H1 (cell line): ENCODE results near the gene KLRC2. TPM values are rescaled to one million over a fixed set of nuclear protein-coding genes. Genes with fewer than 3 reads are reported as not detected.
"Not testable (repeated sequence)": the region's sequence is repeated elsewhere in the genome, so short reads cannot be mapped to it uniquely, and the experiment has no call there.

Experiments
- CTCF ChIA-PET: fragments of 300-600 bp; sonication (Branson Sonifier 250); formaldehyde crosslinking; loops from one replicate; lab custom pipeline; 2021; ENCODE audit not compliant: partially characterized antibody; lab: Charles Lee
- POLR2A ChIA-PET: fragments of 300-600 bp; sonication (Branson Sonifier 250); formaldehyde crosslinking; loops from one replicate; lab custom pipeline; 2021; ENCODE audit warnings: inconsistent platforms; ENCODE audit not compliant: partially characterized antibody; lab: Charles Lee
- DNase-seq, 2 experiments: peaks; one replicate each; pipeline versions ENCODE4 v3.0.0 to v3.0.0-alpha.2; 2010 to 2022; ENCODE audit warnings: low spot score in 2 of 2, low read depth in 1 of 2, mixed read lengths in 1 of 2
- FAIRE-seq: peaks from 2 replicates; lab custom pipeline; 2011; peaks lifted over from hg19 to GRCh38; lab: Jason Lieb, UNC
- H2AFZ ChIP-seq: 2 replicates; pipeline ENCODE4 v1.8.1; 2012; ENCODE audit warnings: low read length, inconsistent platforms
- H2AK5ac ChIP-seq: 2 replicates; pipeline ENCODE4 v1.6.1; 2013; ENCODE audit warnings: low read depth, low read length
- H2BK120ac ChIP-seq: replicated peaks from 2 replicates; pipeline ENCODE3; 2013; ENCODE audit warnings: low read depth, low read length, inconsistent platforms
- H2BK12ac ChIP-seq: 2 replicates; pipeline ENCODE4 v1.6.1; 2013; ENCODE audit warnings: low read depth, low read length
- H2BK15ac ChIP-seq: 2 replicates; pipeline ENCODE4 v1.6.1; 2013; ENCODE audit warnings: low read length
- H2BK20ac ChIP-seq: 2 replicates; pipeline ENCODE4 v1.6.1; 2013; ENCODE audit warnings: low read length
- H2BK5ac ChIP-seq: 2 replicates; pipeline ENCODE4 v1.6.1; 2013; ENCODE audit warnings: low read depth, low read length
- H3K14ac ChIP-seq: 2 replicates; pipeline ENCODE4 v1.6.1; 2013; ENCODE audit warnings: inconsistent platforms; ENCODE audit not compliant: insufficient read length
- H3K18ac ChIP-seq: 2 replicates; pipeline ENCODE4 v1.6.1; 2013; ENCODE audit warnings: low read length; ENCODE audit errors: extremely low read depth
- H3K23ac ChIP-seq: 2 replicates; pipeline ENCODE4 v1.6.1; 2013; ENCODE audit warnings: inconsistent platforms; ENCODE audit not compliant: insufficient read length
- H3K23me2 ChIP-seq: 2 replicates; pipeline ENCODE4 v1.6.1; 2013; ENCODE audit warnings: low read depth, low read length
- H3K27ac ChIP-seq: 2 replicates; pipeline ENCODE4 v1.6.1; 2011; ENCODE audit warnings: low read depth, low read length, inconsistent platforms
- H3K27me3 ChIP-seq, 4 experiments: replicated peaks in 1 of 4; 1 replicate in 1 of 4; 2 replicates in 3 of 4; pipeline versions ENCODE4 v1.6.1 to v1.8.1; 2011 to 2013; ENCODE audit warnings: low read length in 3 of 4, mild to moderate bottlenecking in 3 of 4, inconsistent platforms in 2 of 4, mixed read lengths in 2 of 4, moderate library complexity in 1 of 4; ENCODE audit not compliant: control insufficient read depth in 3 of 4, insufficient read depth in 3 of 4; ENCODE audit errors: extremely low read depth in 1 of 4
- H3K36me3 ChIP-seq, 4 experiments: 2 replicates each; pipeline versions ENCODE4 v1.6.1 to v1.8.1; 2011 to 2013; ENCODE audit warnings: mild to moderate bottlenecking in 4 of 4, low read length in 3 of 4, moderate library complexity in 2 of 4, control low read depth in 1 of 4, inconsistent platforms in 1 of 4; ENCODE audit not compliant: insufficient read depth in 4 of 4, control insufficient read depth in 2 of 4
- H3K4ac ChIP-seq: replicated peaks from 2 replicates; pipeline ENCODE3; 2013; ENCODE audit warnings: low read length, low read depth, mixed read lengths, inconsistent platforms; ENCODE audit not compliant: insufficient read length
- H3K4me1 ChIP-seq, 4 experiments: replicated peaks in 1 of 4; 1 replicate in 1 of 4; 2 replicates in 3 of 4; pipeline versions ENCODE4 v1.6.1 to v1.8.1; 2011 to 2013; ENCODE audit warnings: low read length in 3 of 4, inconsistent platforms in 2 of 4, mixed read lengths in 1 of 4; ENCODE audit not compliant: insufficient read depth in 4 of 4, control insufficient read depth in 3 of 4
- H3K4me2 ChIP-seq, 2 experiments: 2 replicates each; pipeline versions ENCODE4 v1.6.1 to v1.8.1; 2011 to 2013; ENCODE audit warnings: low read depth in 2 of 2, low read length in 2 of 2, control low read depth in 1 of 2, inconsistent platforms in 1 of 2, mild to moderate bottlenecking in 1 of 2; ENCODE audit not compliant: insufficient read depth in 1 of 2
- H3K4me3 ChIP-seq, 4 experiments: fragments of 200-600, 300-600 bp in 1 of 4; sonication (generic), shearing (Covaris generic), sonication (Bioruptor Twin) in 1 of 4; 2 replicates each; pipeline versions ENCODE4 v1.5.1 to v1.8.1; 2011 to 2016; ENCODE audit warnings: low read length in 4 of 4, low read depth in 3 of 4, control low read depth in 2 of 4, inconsistent platforms in 2 of 4, mild to moderate bottlenecking in 2 of 4, mixed read lengths in 1 of 4, moderate library complexity in 1 of 4; ENCODE audit not compliant: insufficient read depth in 2 of 4; ENCODE audit errors: extremely low read depth in 1 of 4
- H3K56ac ChIP-seq: replicated peaks from 2 replicates; pipeline ENCODE3; 2013; ENCODE audit warnings: low read depth, mild to moderate bottlenecking, mixed read lengths, low read length, inconsistent platforms; ENCODE audit not compliant: insufficient read length
- H3K79me1 ChIP-seq: 2 replicates; pipeline ENCODE4 v1.6.1; 2013; ENCODE audit warnings: low read depth, low read length, control low read depth
- H3K79me2 ChIP-seq, 2 experiments: 2 replicates each; pipeline versions ENCODE4 v1.6.1 to v1.8.1; 2012 to 2013; ENCODE audit warnings: low read length in 2 of 2, mild to moderate bottlenecking in 2 of 2, inconsistent platforms in 1 of 2; ENCODE audit not compliant: insufficient read depth in 2 of 2, control insufficient read depth in 1 of 2
- H3K9ac ChIP-seq, 4 experiments: replicated peaks in 1 of 4; 1 replicate in 1 of 4; 2 replicates in 3 of 4; pipeline versions ENCODE4 v1.6.1 to v1.8.1; 2011 to 2013; ENCODE audit warnings: low read depth in 3 of 4, low read length in 3 of 4, control low read depth in 2 of 4, mild to moderate bottlenecking in 2 of 4, moderate library complexity in 2 of 4, inconsistent platforms in 1 of 4; ENCODE audit errors: extremely low read depth in 1 of 4
- H3K9me3 ChIP-seq, 2 experiments: 2 replicates each; pipeline versions ENCODE4 v1.6.1 to v1.8.1; 2012 to 2013; ENCODE audit warnings: mild to moderate bottlenecking in 2 of 2, moderate library complexity in 2 of 2, control low read depth in 1 of 2, inconsistent platforms in 1 of 2, low read depth in 1 of 2, low read length in 1 of 2, mixed read lengths in 1 of 2; ENCODE audit not compliant: insufficient read depth in 2 of 2
- H4K20me1 ChIP-seq, 2 experiments: replicated peaks in 1 of 2; 2 replicates each; pipeline versions ENCODE3 to v1.8.1; 2011 to 2013; ENCODE audit warnings: inconsistent platforms in 2 of 2, low read length in 2 of 2, mild to moderate bottlenecking in 1 of 2; ENCODE audit not compliant: insufficient read depth in 2 of 2, control insufficient read depth in 1 of 2
- H4K5ac ChIP-seq: 2 replicates; pipeline ENCODE4 v1.6.1; 2013; ENCODE audit warnings: low read length, low read depth, mixed read lengths, inconsistent platforms; ENCODE audit not compliant: insufficient read length
- H4K8ac ChIP-seq: 2 replicates; pipeline ENCODE4 v1.8.0; 2013; ENCODE audit warnings: mild to moderate bottlenecking, moderate library complexity, low read length, inconsistent platforms; ENCODE audit not compliant: insufficient read depth; ENCODE audit errors: extremely low read depth
- H4K91ac ChIP-seq: replicated peaks from 2 replicates; pipeline ENCODE3; 2013; ENCODE audit warnings: low read length, mixed read lengths, inconsistent platforms; ENCODE audit not compliant: insufficient read length
- WGBS, 2 experiments: shearing (Covaris generic) in 1 of 2; methylation state at CpG; one replicate each; pipeline versions ENCODE4 v1.1.6 to v1.1.7; 2013 to 2015; ENCODE audit warnings: low lambda C conversion rate in 2 of 2, mixed read lengths in 2 of 2, inconsistent platforms in 1 of 2, low coverage in 1 of 2, missing lambda C conversion rate in 1 of 2; ENCODE audit not compliant: insufficient replicate concordance in 2 of 2, insufficient coverage in 1 of 2, insufficient read length in 1 of 2; ENCODE audit errors: extremely low coverage in 1 of 2, missing lambda C conversion rate in 1 of 2; 5-methylcytosine and 5-hydroxymethylcytosine counted together
- polyA plus RNA-seq, 7 experiments: library from polyadenylated mRNA; depleted of rRNA in 3 of 7; stranded (reverse) in 5 of 7; unstranded in 2 of 7; fragments of >200 nt in 5 of 7; fragments of 200-250 nt in 2 of 7; gene quantifications; 1 replicate in 5 of 7; 2 replicates in 1 of 7; 4 replicates in 1 of 7; pipeline versions ENCODE4 v1.2.1 to v1.2.3, GENCODE V29; 2011 to 2013; ENCODE audit warnings: missing spikeins in 2 of 7, mixed read lengths in 2 of 7
- total RNA-seq: library from RNA; stranded (reverse); fragmentation: NEBNext Ultra II Directional; extraction: Animal tissue kit (Norgen Biotek cat#: 25700); gene quantifications from 2 replicates; pipeline ENCODE4 v1.2.1, GENCODE V29; 2021

KLRC2 gene
- total and polyA plus RNA-seq, 2 of the 8 experiments (the other 6 are each of a cell fraction or from before 2014, with no cell fraction given), result not detected

- 96% methylated on average over 2 of the region's 2 CpGs; no CpG with 5 or more reads in 1 of the 2 experiments for WGBS, 2 experiments
- DNase-seq, H4K8ac ChIP-seq, H3K79me1 ChIP-seq, H3K9ac ChIP-seq, H2BK120ac ChIP-seq, H3K23ac ChIP-seq, H3K18ac ChIP-seq, H2BK12ac ChIP-seq, H4K20me1 ChIP-seq, H2BK20ac ChIP-seq, H3K4me1 ChIP-seq, H3K23me2 ChIP-seq, H4K5ac ChIP-seq, H2BK5ac ChIP-seq, H3K36me3 ChIP-seq, H3K27ac ChIP-seq, H2AFZ ChIP-seq, FAIRE-seq, H3K14ac ChIP-seq, H2AK5ac ChIP-seq, H3K27me3 ChIP-seq, H3K79me2 ChIP-seq, H3K4ac ChIP-seq, H2BK15ac ChIP-seq, POLR2A ChIA-PET, H3K4me3 ChIP-seq, H3K4me2 ChIP-seq, H3K9me3 ChIP-seq, H4K91ac ChIP-seq, H3K56ac ChIP-seq: not testable (repeated sequence)
- CTCF ChIA-PET, result interaction anchor here (0.9 to 1.8 kb wide), 3 partner anchors 14 to 115 kb away, joined by 3 to 5 read pairs (median 3); no protein-coding TSS in a partner anchor
These were observed 46.1 kb upstream of the KLRC2 start for GRCh38 chr12:10481901-10482300.

- H3K14ac ChIP-seq, H3K23ac ChIP-seq, H3K18ac ChIP-seq, H3K4me1 ChIP-seq, H2BK12ac ChIP-seq, H3K56ac ChIP-seq, H2BK15ac ChIP-seq, DNase-seq, H3K36me3 ChIP-seq, H3K79me1 ChIP-seq, H2AK5ac ChIP-seq, H3K9ac ChIP-seq, H3K23me2 ChIP-seq, H3K79me2 ChIP-seq, H3K4me3 ChIP-seq, FAIRE-seq, H2AFZ ChIP-seq, H2BK120ac ChIP-seq, H2BK20ac ChIP-seq, H2BK5ac ChIP-seq, H3K4me2 ChIP-seq, H4K8ac ChIP-seq, H3K27ac ChIP-seq, H4K91ac ChIP-seq, H3K27me3 ChIP-seq, H3K4ac ChIP-seq, H4K5ac ChIP-seq, H3K9me3 ChIP-seq, CTCF ChIA-PET, H4K20me1 ChIP-seq, POLR2A ChIA-PET: not testable (repeated sequence)
- 95% methylated on average over 5 of the region's 5 CpGs; no CpG with 5 or more reads in 1 of the 2 experiments for WGBS, 2 experiments
These were observed 37.0 kb upstream of the KLRC2 start for GRCh38 chr12:10472808-10473207.
